K562 (cell line): ENCODE measurements around the gene TRMT2A. TPM values are rescaled to one million over a fixed set of nuclear protein-coding genes. Genes with fewer than 3 reads are reported as not detected.

ENCODE experiments used
- BRF1 ChIP-seq: IDR thresholded peaks from 3 replicates; pipeline ENCODE4 v1.6.1; 2011; ENCODE audit warnings: borderline replicate concordance, mild to moderate bottlenecking; ENCODE audit not compliant: insufficient read length; ENCODE audit errors: extremely low read depth
- CAMTA2 ChIP-seq: fragments of 250-450 bp; sonication (Bioruptor Pico); conservative IDR thresholded peaks from 2 replicates; pipeline ENCODE4 v1.5.1; 2022
- CC2D1A ChIP-seq: fragments of 450-650 bp; IDR thresholded peaks from 2 replicates; pipeline ENCODE4 v1.6.1; 2017; ENCODE audit warnings: mild to moderate bottlenecking
- CREB3 ChIP-seq: fragments of 450-650 bp; conservative IDR thresholded peaks from 2 replicates; pipeline ENCODE4 v1.6.1; 2016; ENCODE audit warnings: missing genetic modification characterization, low read depth, mild to moderate bottlenecking, missing compliant biosample characterization, moderate library complexity
- FOS ChIP-seq: IDR thresholded peaks from 3 replicates; pipeline ENCODE4 v1.6.1; 2011; ENCODE audit not compliant: insufficient read length; ENCODE audit errors: extremely low read depth
- GABPB2 ChIP-seq: fragments of 250-450 bp; sonication (Bioruptor Pico); conservative IDR thresholded peaks from 2 replicates; pipeline ENCODE4 v1.5.1; 2021; ENCODE audit warnings: mild to moderate bottlenecking
- HMG20A ChIP-seq: fragments of 450-650 bp; formaldehyde crosslinking; conservative IDR thresholded peaks from 2 replicates; pipeline ENCODE4 v1.4.0; 2020; ENCODE audit warnings: mild to moderate bottlenecking, mixed read lengths
- HNRNPK ChIP-seq: fragments of 200-400 bp; formaldehyde crosslinking; IDR thresholded peaks from one replicate; pipeline ENCODE4 v1.6.1; 2018; ENCODE audit warnings: mild to moderate bottlenecking, low read depth, low read length; ENCODE audit not compliant: poor library complexity, severe bottlenecking
- KDM2B ChIP-seq: fragments of 250-450 bp; sonication (Bioruptor Pico); IDR thresholded peaks from 2 replicates; pipeline ENCODE4 v1.8.0; 2021; ENCODE audit warnings: mild to moderate bottlenecking, moderate library complexity
- MTF1 ChIP-seq: fragments of 250-450 bp; sonication (Bioruptor Pico); IDR thresholded peaks from 2 replicates; pipeline ENCODE4 v1.9.0; 2021; ENCODE audit warnings: moderate library complexity, mild to moderate bottlenecking, inconsistent platforms, borderline replicate concordance
- NR1H2 ChIP-seq: sonication (generic); formaldehyde crosslinking; IDR thresholded peaks from 2 replicates; pipeline ENCODE4 v1.4.0; 2020; ENCODE audit warnings: mild to moderate bottlenecking, missing genetic modification reagents
- PHB ChIP-seq: fragments of 250-450 bp; sonication (Bioruptor Pico); IDR thresholded peaks from 2 replicates; pipeline ENCODE4 v1.5.0; 2021
- SMAD2 ChIP-seq: fragments of 150-350 bp; IDR thresholded peaks from 2 replicates; pipeline ENCODE4 v1.6.1; 2014; ENCODE audit warnings: low read depth, mild to moderate bottlenecking, low read length
- XRCC3 ChIP-seq: fragments of 450-650 bp; IDR thresholded peaks from 2 replicates; pipeline ENCODE4 v1.6.1; 2017; ENCODE audit warnings: mild to moderate bottlenecking, moderate library complexity
- ZBTB49 ChIP-seq: sonication (generic); formaldehyde crosslinking; IDR thresholded peaks from 2 replicates; pipeline ENCODE4 v1.8.0; 2022; ENCODE audit warnings: missing genetic modification reagents, mild to moderate bottlenecking, borderline replicate concordance
- ZC3H8 ChIP-seq: fragments of 450-650 bp; IDR thresholded peaks from 2 replicates; pipeline ENCODE4 v1.6.1; 2017
- ZNF551 ChIP-seq: fragments of 250-450 bp; sonication (Bioruptor Pico); IDR thresholded peaks from 2 replicates; pipeline ENCODE4 v1.5.0; 2021; ENCODE audit warnings: mild to moderate bottlenecking, moderate library complexity
- ZNF75A ChIP-seq: fragments of 450-650 bp; formaldehyde crosslinking; IDR thresholded peaks from 2 replicates; pipeline ENCODE4 v1.4.0; 2020; ENCODE audit warnings: mild to moderate bottlenecking
- polyA plus RNA-seq, 8 experiments: library from polyadenylated mRNA; depleted of rRNA in 4 of 8; stranded (reverse) in 5 of 8; unstranded in 3 of 8; fragments of >200 nt; fragmentation: Nextera tagmentation in 2 of 8; fragmentation: Illumina TruSeq in 1 of 8; extraction: Ambion mirVana in 2 of 8; extraction: Trizol in 1 of 8; gene quantifications; 2 replicates each; pipeline versions ENCODE4 v1.2.1 to v1.2.3, GENCODE V29; 2011 to 2014; ENCODE audit warnings: inconsistent platforms in 1 of 8, missing spikeins in 1 of 8
- total RNA-seq, 7 experiments: library from RNA; depleted of rRNA in 6 of 7; stranded (reverse); fragments of >200 nt in 6 of 7; fragmentation: Illumina TruSeq in 2 of 7; extraction: Trizol in 2 of 7; gene quantifications; 2 replicates each; pipeline versions ENCODE4 v1.2.1 to v1.2.3, GENCODE V29; 2011 to 2021; ENCODE audit warnings: low replicate concordance in 1 of 7
- TF ChIP-seq, protein P1 (sequence below), 2 experiments: IDR thresholded peaks; 2 replicates each; pipeline ENCODE4 v1.6.1; 2012; ENCODE audit warnings: improper control_type of control experiment in 2 of 2, low read depth in 2 of 2, low read length in 2 of 2, borderline replicate concordance in 1 of 2
- TF ChIP-seq, protein P2 (sequence below): sonication (generic); IDR thresholded peaks from 2 replicates; pipeline ENCODE4 v1.6.1; 2016

TRMT2A gene
- total and polyA plus RNA-seq, 9 of the 15 experiments (the other 6 are each of a cell fraction or from before 2014, with no cell fraction given): 1.6 to 265 (median 140) TPM

GRCh38 chr22:20127869-20128618 lies 11.0 kb upstream of the TRMT2A start (continued):
- TF ChIP-seq BRF1 (no peak), GABPB2 (CRISPR knock-in tag) (peak; percentile 21; the same call in 1 of the 2 replicates), ZBTB49 (CRISPR knock-in tag) (no peak), NR1H2 (CRISPR knock-in tag) (no peak), ZC3H8 (no peak), CC2D1A (no peak), HMG20A (CRISPR knock-in tag) (no peak), HNRNPK (no peak), ZNF551 (no peak), PHB (no peak), FOS (no peak), CREB3 (tag) (no peak), XRCC3 (no peak; the same call in 1 of the 2 replicates), MTF1 (CRISPR knock-in tag) (no peak), SMAD2 (no peak), ZNF75A (CRISPR knock-in tag) (no peak), KDM2B (no peak), CAMTA2 (CRISPR knock-in tag) (no peak)
- TF ChIP-seq, protein P1, sequence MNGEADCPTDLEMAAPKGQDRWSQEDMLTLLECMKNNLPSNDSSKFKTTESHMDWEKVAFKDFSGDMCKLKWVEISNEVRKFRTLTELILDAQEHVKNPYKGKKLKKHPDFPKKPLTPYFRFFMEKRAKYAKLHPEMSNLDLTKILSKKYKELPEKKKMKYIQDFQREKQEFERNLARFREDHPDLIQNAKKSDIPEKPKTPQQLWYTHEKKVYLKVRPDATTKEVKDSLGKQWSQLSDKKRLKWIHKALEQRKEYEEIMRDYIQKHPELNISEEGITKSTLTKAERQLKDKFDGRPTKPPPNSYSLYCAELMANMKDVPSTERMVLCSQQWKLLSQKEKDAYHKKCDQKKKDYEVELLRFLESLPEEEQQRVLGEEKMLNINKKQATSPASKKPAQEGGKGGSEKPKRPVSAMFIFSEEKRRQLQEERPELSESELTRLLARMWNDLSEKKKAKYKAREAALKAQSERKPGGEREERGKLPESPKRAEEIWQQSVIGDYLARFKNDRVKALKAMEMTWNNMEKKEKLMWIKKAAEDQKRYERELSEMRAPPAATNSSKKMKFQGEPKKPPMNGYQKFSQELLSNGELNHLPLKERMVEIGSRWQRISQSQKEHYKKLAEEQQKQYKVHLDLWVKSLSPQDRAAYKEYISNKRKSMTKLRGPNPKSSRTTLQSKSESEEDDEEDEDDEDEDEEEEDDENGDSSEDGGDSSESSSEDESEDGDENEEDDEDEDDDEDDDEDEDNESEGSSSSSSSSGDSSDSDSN (IDR thresholded peaks at IDR 0.05; ENCODE audit: borderline replicate concordance in 1 of 2, low read depth in 2 of 2, low read length in 2 of 2): no peak
- TF ChIP-seq, protein P2, sequence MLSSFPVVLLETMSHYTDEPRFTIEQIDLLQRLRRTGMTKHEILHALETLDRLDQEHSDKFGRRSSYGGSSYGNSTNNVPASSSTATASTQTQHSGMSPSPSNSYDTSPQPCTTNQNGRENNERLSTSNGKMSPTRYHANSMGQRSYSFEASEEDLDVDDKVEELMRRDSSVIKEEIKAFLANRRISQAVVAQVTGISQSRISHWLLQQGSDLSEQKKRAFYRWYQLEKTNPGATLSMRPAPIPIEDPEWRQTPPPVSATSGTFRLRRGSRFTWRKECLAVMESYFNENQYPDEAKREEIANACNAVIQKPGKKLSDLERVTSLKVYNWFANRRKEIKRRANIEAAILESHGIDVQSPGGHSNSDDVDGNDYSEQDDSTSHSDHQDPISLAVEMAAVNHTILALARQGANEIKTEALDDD: no peak
